ENCODE results near the gene ACAP3. TPM values are rescaled to one million over a fixed set of nuclear protein-coding genes. Genes with fewer than 3 reads are reported as not detected.

ACAP3 gene
- total RNA-seq, 2 donors from 2014 or later = 41.6 to 121 TPM

- peaks cover 37% of the 10 kb centered on the region for H3K36me3 ChIP-seq
- no peak for TF ChIP-seq CTCF (IDR thresholded peaks at IDR 0.05)
- H3K9me3 ChIP-seq = no peaks in the 10 kb centered on the region
- H3K4me3 ChIP-seq = no peak overlapping the region
- no peak for ATAC-seq (ENCODE audit: insufficient number of reproducible peaks, low FRiP score, low read depth)
- H3K27ac ChIP-seq = no peak overlapping the region
- DNase-seq (ENCODE audit: low spot score) = no peak
- no peaks in the 10 kb centered on the region for H3K27me3 ChIP-seq (replicated peaks; ENCODE audit: insufficient read depth)
- peaks cover 8 to 22% of the 10 kb centered on the region in 2 donors for H3K4me1 ChIP-seq (ENCODE audit: control insufficient read depth in 1 of 2, low read depth in 2 of 2)
Observed at GRCh38 chr1:1311107-1312104, 3.7 kb upstream of the ACAP3 start.

GRCh38 chr1:1310476-1311053 lies 2.8 kb upstream of the ACAP3 start:
- H3K27me3 ChIP-seq (replicated peaks; ENCODE audit: insufficient read depth) = no peaks in the 10 kb centered on the region
- ATAC-seq (ENCODE audit: insufficient number of reproducible peaks, low FRiP score, low read depth) (no peak), DNase-seq (ENCODE audit: low spot score) (no peak)
- H3K9me3 ChIP-seq = no peaks in the 10 kb centered on the region
- H3K4me3 ChIP-seq = no peak overlapping the region
- TF ChIP-seq CTCF (IDR thresholded peaks at IDR 0.05) = no peak
- no peak overlapping the region for H3K27ac ChIP-seq
- peaks cover 37% of the 10 kb centered on the region for H3K36me3 ChIP-seq
- H3K4me1 ChIP-seq (ENCODE audit: control insufficient read depth in 1 of 2, low read depth in 2 of 2) = peaks cover 16 to 30% of the 10 kb centered on the region in 2 donors

- H3K27me3 ChIP-seq (replicated peaks; ENCODE audit: insufficient read depth) = no peaks in the 10 kb centered on the region
- H3K4me1 ChIP-seq (ENCODE audit: control insufficient read depth in 1 of 2, low read depth in 2 of 2) = peaks cover 21 to 35% of the 10 kb centered on the region in 2 donors
- H3K9me3 ChIP-seq = no peaks in the 10 kb centered on the region
- ATAC-seq (ENCODE audit: insufficient number of reproducible peaks, low FRiP score, low read depth) (no peak), DNase-seq (ENCODE audit: low spot score) (no peak)
- H3K4me3 ChIP-seq = no peak overlapping the region
- peaks cover 37% of the 10 kb centered on the region for H3K36me3 ChIP-seq
- TF ChIP-seq CTCF (IDR thresholded peaks at IDR 0.05) = no peak
- peak overlapping the region in 1 of 2 donors; percentile 38 for H3K27ac ChIP-seq
Observed at GRCh38 chr1:1310109-1310385, 2.3 kb upstream of the ACAP3 start.

GRCh38 chr1:1309251-1310108 lies 1.8 kb upstream of the ACAP3 start:
- Histone ChIP-seq H3K27me3 (replicated peaks; ENCODE audit: insufficient read depth) (no peaks in the 10 kb centered on the region), H3K36me3 (peaks cover 33% of the 10 kb centered on the region), H3K27ac (peak overlapping the region; percentile 38 to 90), H3K4me3 (peak overlapping the region; percentile 88), H3K4me1 (ENCODE audit: control insufficient read depth in 1 of 2, low read depth in 2 of 2) (peaks cover 27 to 41% of the 10 kb centered on the region in 2 donors), H3K9me3 (no peaks in the 10 kb centered on the region)
- ATAC-seq (ENCODE audit: insufficient number of reproducible peaks, low FRiP score, low read depth) = no peak
- DNase-seq (ENCODE audit: low spot score) = no peak
- no peak for TF ChIP-seq CTCF (IDR thresholded peaks at IDR 0.05)
